B cell (primary cell): ENCODE results near the gene TDRD15.

Experiments used
- CTCF ChIP-seq: fragments of 200-600 bp; IDR thresholded peaks from one replicate; pipeline ENCODE4 v1.8.0; 2022; ENCODE audit warnings: antibody characterized with exemption, mild to moderate bottlenecking
- EZH2 ChIP-seq: IDR thresholded peaks from 2 replicates; pipeline ENCODE4 v1.6.1; 2012; ENCODE audit warnings: borderline replicate concordance, low read depth, mild to moderate bottlenecking, moderate library complexity, low read length; ENCODE audit not compliant: insufficient read depth, poor library complexity, severe bottlenecking

- TF ChIP-seq CTCF (no peak), EZH2 (no peak)
Observed at GRCh38 chr2:21103274-21103891, 20.4 kb upstream of the TDRD15 start.
